Thyroid gland (tissue), 4 donors: ENCODE data around the gene RAB11FIP4.

Experiments
- POLR2A ChIP-seq, 2 donors: fragments of 450-650 bp; IDR thresholded peaks; one replicate each; pipeline ENCODE4 v1.6.1; 2017; ENCODE audit warnings: antibody characterized with exemption in 2 of 2, mild to moderate bottlenecking in 2 of 2, moderate library complexity in 1 of 2
- TF ChIP-seq, protein P1 (sequence below), 6 experiments: fragments of 200-600 bp in 3 of 6; fragments of 450-650 bp in 3 of 6; sonication (generic) in 3 of 6; IDR thresholded peaks; one replicate each; pipeline ENCODE4 v1.5.1; 2016 to 2019; ENCODE audit warnings: antibody characterized with exemption in 6 of 6, mild to moderate bottlenecking in 2 of 6, inconsistent platforms in 1 of 6, moderate library complexity in 1 of 6

DNA sequence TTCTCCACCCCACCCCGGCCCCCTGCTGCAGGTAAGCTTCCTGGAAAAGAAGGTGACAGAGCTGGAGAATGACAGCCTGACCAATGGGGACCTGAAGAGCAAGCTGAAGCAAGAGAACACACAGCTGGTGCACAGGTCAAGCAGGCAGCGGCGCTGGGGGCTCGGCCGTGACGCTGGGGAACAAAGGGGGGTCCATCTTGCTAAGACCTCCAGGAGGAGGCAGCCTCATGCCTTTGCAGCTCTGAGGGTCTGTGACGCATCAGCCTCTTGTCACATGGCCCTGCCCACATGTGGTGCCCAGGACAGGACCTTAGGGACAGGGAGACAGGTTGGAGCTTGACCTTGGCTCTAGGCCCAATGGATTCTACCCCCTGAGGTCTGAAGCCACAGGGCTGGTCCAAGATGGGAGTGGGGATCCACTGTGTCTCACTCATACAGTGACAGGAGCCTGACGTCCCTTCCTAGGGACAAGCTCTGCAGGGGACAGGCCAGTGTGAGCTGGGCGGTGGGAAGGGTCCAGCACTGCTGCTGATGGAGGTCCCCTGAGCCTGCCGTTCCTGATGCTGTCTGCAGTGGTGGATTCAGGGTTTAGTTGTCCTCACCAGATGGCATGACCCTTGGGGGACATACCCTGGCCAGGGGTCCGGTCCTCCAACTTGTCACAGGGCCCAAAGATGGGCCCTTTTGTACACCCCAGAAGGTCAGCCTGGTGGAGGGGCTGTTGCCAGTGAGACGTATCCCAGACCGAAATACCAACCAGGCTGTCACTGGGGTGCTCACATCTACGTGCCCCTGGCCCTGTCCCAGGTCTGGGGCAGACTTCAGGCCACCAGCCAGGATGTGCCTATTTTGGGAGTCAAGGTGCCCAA lies 132.6 kb downstream of the RAB11FIP4 start:
- TF ChIP-seq, protein P1, sequence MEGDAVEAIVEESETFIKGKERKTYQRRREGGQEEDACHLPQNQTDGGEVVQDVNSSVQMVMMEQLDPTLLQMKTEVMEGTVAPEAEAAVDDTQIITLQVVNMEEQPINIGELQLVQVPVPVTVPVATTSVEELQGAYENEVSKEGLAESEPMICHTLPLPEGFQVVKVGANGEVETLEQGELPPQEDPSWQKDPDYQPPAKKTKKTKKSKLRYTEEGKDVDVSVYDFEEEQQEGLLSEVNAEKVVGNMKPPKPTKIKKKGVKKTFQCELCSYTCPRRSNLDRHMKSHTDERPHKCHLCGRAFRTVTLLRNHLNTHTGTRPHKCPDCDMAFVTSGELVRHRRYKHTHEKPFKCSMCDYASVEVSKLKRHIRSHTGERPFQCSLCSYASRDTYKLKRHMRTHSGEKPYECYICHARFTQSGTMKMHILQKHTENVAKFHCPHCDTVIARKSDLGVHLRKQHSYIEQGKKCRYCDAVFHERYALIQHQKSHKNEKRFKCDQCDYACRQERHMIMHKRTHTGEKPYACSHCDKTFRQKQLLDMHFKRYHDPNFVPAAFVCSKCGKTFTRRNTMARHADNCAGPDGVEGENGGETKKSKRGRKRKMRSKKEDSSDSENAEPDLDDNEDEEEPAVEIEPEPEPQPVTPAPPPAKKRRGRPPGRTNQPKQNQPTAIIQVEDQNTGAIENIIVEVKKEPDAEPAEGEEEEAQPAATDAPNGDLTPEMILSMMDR (IDR thresholded peaks at IDR 0.05), result no peak
- no peak for TF ChIP-seq POLR2A (IDR thresholded peaks at IDR 0.05)
